Measurements from ENCODE around the gene DOCK11.

DNA sequence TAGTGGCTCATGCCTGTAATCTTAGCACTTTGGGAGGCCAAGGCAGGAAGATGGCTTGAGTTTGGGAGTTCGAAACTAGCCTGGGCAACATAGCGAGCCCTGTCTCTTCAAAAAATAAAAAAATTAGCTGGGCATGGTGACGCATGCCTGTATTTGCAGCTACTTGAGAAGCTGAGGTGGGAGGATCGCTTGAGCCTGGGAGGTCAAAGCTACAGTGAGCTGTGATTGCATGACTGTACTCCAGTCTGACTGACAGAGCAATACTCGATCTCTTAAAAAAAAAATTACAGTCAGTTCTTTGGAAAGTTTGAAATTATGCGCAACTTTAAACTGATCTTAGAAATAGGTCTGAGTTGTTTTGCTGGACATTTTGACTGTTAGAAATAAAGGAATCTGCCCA, 55.8 kb downstream of the DOCK11 start:
- TF ChIP-seq CTCF (conservative IDR thresholded peaks at IDR 0.05; ENCODE audit: low read depth, low read length) (no peak), EZH2 (IDR thresholded peaks at IDR 0.05; ENCODE audit: borderline replicate concordance, low read depth, low read length, poor library complexity, severe bottlenecking) (no peak)
